HCT116 (cell line): Measurements from ENCODE around the gene FLNB.

ENCODE experiments used
- CTCF ChIP-seq, 3 experiments: fragments of 200-600 bp in 1 of 3; sonication (generic) in 1 of 3; IDR thresholded peaks in 2 of 3; conservative IDR thresholded peaks in 1 of 3; 2 replicates each; pipeline ENCODE4 v1.5.1; 2012 to 2017; ENCODE audit warnings: low read depth in 2 of 3, low read length in 2 of 3, antibody characterized with exemption in 1 of 3, borderline replicate concordance in 1 of 3, control low read depth in 1 of 3, mild to moderate bottlenecking in 1 of 3, mixed read lengths in 1 of 3, mixed run types in 1 of 3, moderate library complexity in 1 of 3; ENCODE audit not compliant: insufficient read depth in 1 of 3
- ELF1 ChIP-seq: IDR thresholded peaks from 2 replicates; pipeline ENCODE4 v1.6.1; 2012; ENCODE audit warnings: low read depth, borderline replicate concordance
- EZH2 ChIP-seq: fragments of 200-600 bp; sonication (generic); IDR thresholded peaks from 2 replicates; pipeline ENCODE4 v1.6.1; 2017; ENCODE audit warnings: antibody characterized with exemption, mixed run types
- MAX ChIP-seq: IDR thresholded peaks from 2 replicates; pipeline ENCODE4 v1.6.1; 2012
- POLR2A ChIP-seq: IDR thresholded peaks from 2 replicates; pipeline ENCODE4 v1.7.0; 2011; ENCODE audit warnings: borderline replicate concordance; ENCODE audit not compliant: insufficient read depth, insufficient read length; ENCODE audit errors: extremely low read depth
- POLR2AphosphoS5 ChIP-seq: IDR thresholded peaks from 2 replicates; pipeline ENCODE4 v1.6.1; 2011; ENCODE audit warnings: mild to moderate bottlenecking, low read depth, low read length, moderate library complexity
- REST ChIP-seq: IDR thresholded peaks from 2 replicates; pipeline ENCODE4 v1.6.1; 2012; ENCODE audit warnings: low read depth
- SIN3A ChIP-seq: IDR thresholded peaks from 2 replicates; pipeline ENCODE4 v1.6.1; 2012; ENCODE audit warnings: low read depth
- ZBTB33 ChIP-seq: IDR thresholded peaks from 2 replicates; pipeline ENCODE4 v1.6.1; 2011; ENCODE audit warnings: mild to moderate bottlenecking, low read length, moderate library complexity; ENCODE audit not compliant: insufficient replicate concordance; ENCODE audit errors: extremely low read depth
- ZNF274 ChIP-seq: fragments of 200-500 bp; sonication (Bioruptor generic); IDR thresholded peaks from 2 replicates; pipeline ENCODE4 v1.6.1; 2014; ENCODE audit warnings: mild to moderate bottlenecking, low read depth, low read length, inconsistent platforms

GRCh38 chr3:58160399-58160798 lies 152.2 kb downstream of the FLNB start:
- TF ChIP-seq SIN3A = no peak
- no peak for TF ChIP-seq POLR2A
- no peak for TF ChIP-seq CTCF (IDR thresholded peaks at IDR 0.05 in 2 of 3, conservative IDR thresholded peaks at IDR 0.05 in 1 of 3; ENCODE audit: borderline replicate concordance in 1 of 3, insufficient read depth in 1 of 3, low read depth in 2 of 3, low read length in 2 of 3)
- no peak for TF ChIP-seq ELF1
- no peak for TF ChIP-seq REST
- TF ChIP-seq MAX = no peak
- TF ChIP-seq EZH2 = no peak
- TF ChIP-seq ZNF274 = no peak
- TF ChIP-seq POLR2AphosphoS5 = no peak
- no peak for TF ChIP-seq ZBTB33
